Mesenchymal stem cell (in vitro differentiated cells and primary cell): Measurements from ENCODE around the gene R3HDM4.

Source experiments
- DNase-seq: peaks from one replicate; pipeline ENCODE4 v3.0.0-alpha.2; 2013
- H2AFZ ChIP-seq: one replicate; pipeline ENCODE4 v1.6.1; 2013; ENCODE audit warnings: low read depth, mild to moderate bottlenecking, control low read depth, inconsistent platforms, low read length, moderate library complexity
- H2AK5ac ChIP-seq: 2 replicates; pipeline ENCODE4 v1.6.1; 2013; ENCODE audit warnings: low read length, moderate library complexity, mild to moderate bottlenecking, inconsistent platforms; ENCODE audit not compliant: severe bottlenecking
- H2BK120ac ChIP-seq: one replicate; pipeline ENCODE4 v1.6.1; 2013; ENCODE audit warnings: low read depth, mild to moderate bottlenecking, inconsistent platforms, low read length, moderate library complexity
- H2BK12ac ChIP-seq, 2 experiments: one replicate each; pipeline ENCODE4 v1.6.1; 2013; ENCODE audit warnings: inconsistent platforms in 2 of 2, low read length in 2 of 2, mild to moderate bottlenecking in 2 of 2, moderate library complexity in 2 of 2, control low read depth in 1 of 2
- H2BK15ac ChIP-seq: one replicate; pipeline ENCODE4 v1.6.1; 2013; ENCODE audit warnings: mild to moderate bottlenecking, low read depth, inconsistent platforms; ENCODE audit not compliant: poor library complexity, severe bottlenecking
- H2BK5ac ChIP-seq: 2 replicates; pipeline ENCODE4 v1.6.1; 2013; ENCODE audit warnings: low read depth, mild to moderate bottlenecking, low read length, control low read depth, inconsistent platforms; ENCODE audit not compliant: poor library complexity, severe bottlenecking
- H3K14ac ChIP-seq, 2 experiments: one replicate each; pipeline ENCODE4 v1.6.1; 2013; ENCODE audit warnings: inconsistent platforms in 2 of 2, low read length in 2 of 2, control low read depth in 1 of 2, mild to moderate bottlenecking in 1 of 2, moderate library complexity in 1 of 2
- H3K18ac ChIP-seq, 2 experiments: one replicate each; pipeline ENCODE4 v1.6.1; 2013; ENCODE audit warnings: inconsistent platforms in 2 of 2, low read length in 2 of 2, control low read depth in 1 of 2, low read depth in 1 of 2, mild to moderate bottlenecking in 1 of 2
- H3K23ac ChIP-seq, 2 experiments: one replicate each; pipeline ENCODE4 v1.6.1; 2013; ENCODE audit warnings: inconsistent platforms in 2 of 2, low read length in 2 of 2, mild to moderate bottlenecking in 2 of 2, moderate library complexity in 2 of 2, control low read depth in 1 of 2
- H3K27ac ChIP-seq: 2 replicates; pipeline ENCODE4 v1.5.1; 2013; ENCODE audit warnings: mild to moderate bottlenecking, moderate library complexity, low read length, control low read depth, inconsistent platforms; ENCODE audit not compliant: poor library complexity, severe bottlenecking
- H3K27me3 ChIP-seq, 2 experiments: 2 replicates each; pipeline versions ENCODE4 v1.6.1 to v1.7.0; 2013; ENCODE audit warnings: low read length in 2 of 2, mild to moderate bottlenecking in 2 of 2, moderate library complexity in 2 of 2, control low read depth in 1 of 2, inconsistent platforms in 1 of 2; ENCODE audit not compliant: control insufficient read depth in 1 of 2, insufficient read depth in 1 of 2
- H3K36me3 ChIP-seq, 2 experiments: 2 replicates each; pipeline versions ENCODE4 v1.6.1 to v1.7.0; 2013; ENCODE audit warnings: low read length in 2 of 2, control low read depth in 1 of 2, inconsistent platforms in 1 of 2, low read depth in 1 of 2, mild to moderate bottlenecking in 1 of 2; ENCODE audit not compliant: insufficient read depth in 2 of 2, control insufficient read depth in 1 of 2
- H3K4ac ChIP-seq, 2 experiments: one replicate each; pipeline ENCODE4 v1.6.1; 2013; ENCODE audit warnings: inconsistent platforms in 2 of 2, low read length in 2 of 2, mild to moderate bottlenecking in 2 of 2, moderate library complexity in 2 of 2, control low read depth in 1 of 2, low read depth in 1 of 2
- H3K4me1 ChIP-seq: 2 replicates; pipeline ENCODE4 v1.6.1; 2013; ENCODE audit warnings: low read depth, low read length, control low read depth; ENCODE audit not compliant: control insufficient read depth, insufficient read depth
- H3K4me2 ChIP-seq: 2 replicates; pipeline ENCODE4 v1.6.1; 2013; ENCODE audit warnings: low read length, mild to moderate bottlenecking, inconsistent platforms; ENCODE audit not compliant: poor library complexity, severe bottlenecking
- H3K4me3 ChIP-seq, 2 experiments: 2 replicates each; pipeline versions ENCODE4 v1.5.1 to v1.7.0; 2013; ENCODE audit warnings: low read length in 2 of 2, mild to moderate bottlenecking in 2 of 2, control low read depth in 1 of 2, low read depth in 1 of 2; ENCODE audit not compliant: insufficient read depth in 1 of 2
- H3K79me1 ChIP-seq: replicated peaks from 2 replicates; pipeline ENCODE4 v1.6.1; 2013; ENCODE audit warnings: mild to moderate bottlenecking, control low read depth, low read length, inconsistent platforms; ENCODE audit not compliant: poor library complexity, severe bottlenecking
- H3K9ac ChIP-seq: 2 replicates; pipeline ENCODE4 v1.7.0; 2013; ENCODE audit warnings: mild to moderate bottlenecking, low read length, moderate library complexity
- H3K9me3 ChIP-seq: 2 replicates; pipeline ENCODE4 v1.7.0; 2013; ENCODE audit warnings: mild to moderate bottlenecking, low read length; ENCODE audit not compliant: control insufficient read depth
- H4K8ac ChIP-seq: one replicate; pipeline ENCODE4 v1.6.1; 2013; ENCODE audit warnings: inconsistent platforms, mild to moderate bottlenecking, low read length, moderate library complexity
- H4K91ac ChIP-seq: one replicate; pipeline ENCODE4 v1.6.1; 2013; ENCODE audit warnings: mild to moderate bottlenecking, low read length, inconsistent platforms
- WGBS: methylation state at CpG from one replicate; pipeline ENCODE4 v1.1.7; 2013; ENCODE audit warnings: mixed read lengths; 5-methylcytosine and 5-hydroxymethylcytosine counted together

Gene R3HDM4

GRCh38 chr19:858284-858683, 54.7 kb downstream of the R3HDM4 start:
- H3K4me2 ChIP-seq: no peak overlapping the region
- no peak overlapping the region for H3K18ac ChIP-seq
- H3K27ac ChIP-seq: no peak overlapping the region
- H4K91ac ChIP-seq: no peak overlapping the region
- no peaks in the 10 kb centered on the region for H3K9me3 ChIP-seq
- H3K9ac ChIP-seq: no peak overlapping the region
- H2BK5ac ChIP-seq: no peak overlapping the region
- H3K27me3 ChIP-seq: no peaks in the 10 kb centered on the region
- H2AFZ ChIP-seq: no peak overlapping the region
- H3K79me1 ChIP-seq: no peaks in the 10 kb centered on the region
- no peak for DNase-seq
- no peak overlapping the region for H2BK120ac ChIP-seq
- H3K4me3 ChIP-seq: no peak overlapping the region
- H3K4ac ChIP-seq: no peak overlapping the region
- no peak overlapping the region for H4K8ac ChIP-seq
- H3K36me3 ChIP-seq: peaks cover 0 to 3% of the 10 kb centered on the region in 2 experiments
- no peak overlapping the region for H2BK15ac ChIP-seq
- H3K14ac ChIP-seq: no peak overlapping the region
- no peak overlapping the region for H3K23ac ChIP-seq
- H2BK12ac ChIP-seq: no peak overlapping the region
- WGBS: 75% methylated on average over 8 of the region's 9 CpGs
- H2AK5ac ChIP-seq: no peak overlapping the region
- H3K4me1 ChIP-seq: peaks cover 27% of the 10 kb centered on the region

- Histone ChIP-seq H2BK5ac (no peak overlapping the region), H3K79me1 (no peaks in the 10 kb centered on the region), H3K36me3 (no peaks in the 10 kb centered on the region), H4K8ac (no peak overlapping the region), H3K27ac (no peak overlapping the region), H2AK5ac (no peak overlapping the region), H3K4me1 (peaks cover 14% of the 10 kb centered on the region), H3K9ac (no peak overlapping the region), H2BK15ac (no peak overlapping the region), H2AFZ (no peak overlapping the region), H3K4me3 (no peak overlapping the region), H3K4me2 (no peak overlapping the region), H3K27me3 (no peaks in the 10 kb centered on the region), H3K4ac (no peak overlapping the region), H3K9me3 (no peaks in the 10 kb centered on the region), H2BK120ac (no peak overlapping the region), H3K14ac (no peak overlapping the region), H3K23ac (no peak overlapping the region), H4K91ac (no peak overlapping the region), H3K18ac (no peak overlapping the region), H2BK12ac (no peak overlapping the region)
- no peak for DNase-seq
- 88% methylated on average over 40 of the region's 40 CpGs for WGBS
These were observed 57.4 kb downstream of the R3HDM4 start for GRCh38 chr19:855566-856120.

GRCh38 chr19:855142-855541, 57.9 kb downstream of the R3HDM4 start:
- Histone ChIP-seq H3K4me1 (peaks cover 15% of the 10 kb centered on the region), H3K27ac (no peak overlapping the region), H4K91ac (no peak overlapping the region), H4K8ac (no peak overlapping the region), H2AFZ (no peak overlapping the region), H3K9me3 (no peaks in the 10 kb centered on the region), H3K4ac (no peak overlapping the region), H3K36me3 (no peaks in the 10 kb centered on the region), H3K18ac (no peak overlapping the region), H2BK5ac (no peak overlapping the region), H3K9ac (no peak overlapping the region), H3K14ac (no peak overlapping the region), H3K27me3 (no peaks in the 10 kb centered on the region), H2AK5ac (no peak overlapping the region), H3K4me2 (no peak overlapping the region), H2BK12ac (peak overlapping the region in 1 of 2 experiments; percentile 48), H2BK15ac (no peak overlapping the region), H3K4me3 (no peak overlapping the region), H3K79me1 (no peaks in the 10 kb centered on the region), H2BK120ac (no peak overlapping the region), H3K23ac (no peak overlapping the region)
- DNase-seq: no peak
- WGBS: 87% methylated on average over 12 of the region's 12 CpGs

GRCh38 chr19:854549-854948, 58.5 kb downstream of the R3HDM4 start:
- no peak overlapping the region for H3K4me3 ChIP-seq
- no peak overlapping the region for H3K18ac ChIP-seq
- no peak overlapping the region for H2BK12ac ChIP-seq
- no peak overlapping the region for H3K9ac ChIP-seq
- H3K4ac ChIP-seq: no peak overlapping the region
- no peak overlapping the region for H4K8ac ChIP-seq
- no peaks in the 10 kb centered on the region for H3K79me1 ChIP-seq
- H3K27me3 ChIP-seq: no peaks in the 10 kb centered on the region
- H2AFZ ChIP-seq: no peak overlapping the region
- 93% methylated on average over 4 of the region's 6 CpGs for WGBS
- H3K36me3 ChIP-seq: no peaks in the 10 kb centered on the region
- no peak overlapping the region for H4K91ac ChIP-seq
- H3K23ac ChIP-seq: no peak overlapping the region
- H2AK5ac ChIP-seq: no peak overlapping the region
- DNase-seq: no peak
- H3K4me2 ChIP-seq: no peak overlapping the region
- H3K4me1 ChIP-seq: peaks cover 13% of the 10 kb centered on the region
- no peak overlapping the region for H3K27ac ChIP-seq
- no peak overlapping the region for H2BK5ac ChIP-seq
- no peak overlapping the region for H3K14ac ChIP-seq
- H2BK15ac ChIP-seq: no peak overlapping the region
- H3K9me3 ChIP-seq: no peaks in the 10 kb centered on the region
- H2BK120ac ChIP-seq: no peak overlapping the region
